HG02852 (cell line): ENCODE results near the gene PRKG1.
"Not testable (repeated sequence)": the region's sequence is repeated elsewhere in the genome, so short reads cannot be mapped to it uniquely, and the experiment has no call there.

Experiments used
- ATAC-seq: cut with Tn5 transposase; IDR thresholded peaks from one replicate; pipeline ENCODE4 v1.9.1; 2021; ENCODE audit warnings: mild to moderate bottlenecking, moderate library complexity; ENCODE audit not compliant: unreplicated experiment

Gene PRKG1

GRCh38 chr10:51716981-51717380, 642.7 kb downstream of the PRKG1 start:
- no peak for ATAC-seq

DNA sequence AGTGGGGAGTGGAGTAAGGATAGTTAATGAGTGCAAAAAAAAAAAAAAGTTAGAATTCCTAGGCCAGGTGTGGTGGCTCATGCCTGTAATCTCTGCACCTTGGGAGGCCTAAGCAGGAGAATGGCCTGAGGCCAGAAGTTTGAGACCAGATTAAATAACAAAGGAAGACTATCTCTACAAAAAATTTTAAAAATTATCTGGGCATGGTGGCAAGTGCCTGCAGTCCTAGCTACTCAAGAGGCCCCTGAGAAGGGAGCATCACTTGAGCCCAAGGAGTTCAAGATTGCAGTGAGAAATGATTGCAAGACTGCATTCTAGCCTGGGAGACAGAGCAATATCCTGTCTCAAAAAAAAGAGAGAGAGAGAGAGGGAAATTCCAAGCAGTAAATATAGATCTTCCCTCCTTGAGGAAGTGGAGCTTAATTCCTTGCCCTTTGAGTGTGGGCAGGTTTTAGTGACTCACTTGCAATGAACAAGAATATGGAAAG, 644.6 kb downstream of the PRKG1 start:
- ATAC-seq = no peak

DNA sequence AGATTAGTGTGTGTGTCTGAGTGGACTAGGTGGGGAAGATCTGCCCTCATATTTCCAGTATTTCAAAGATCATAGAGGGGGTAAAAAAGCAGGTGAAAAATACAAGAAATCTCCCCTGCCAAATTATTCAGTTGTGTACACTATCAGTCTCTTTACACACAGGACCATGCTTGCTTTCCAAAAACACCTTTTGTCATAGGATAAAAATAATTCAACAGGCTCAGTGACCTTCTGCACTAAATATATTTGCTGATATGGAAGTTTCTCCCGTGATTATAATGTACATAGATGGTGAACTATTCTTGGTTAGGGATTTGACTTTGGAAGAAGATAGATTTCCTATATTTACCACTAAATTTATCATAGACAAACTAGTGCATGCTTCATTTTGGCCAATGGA, 649.8 kb downstream of the PRKG1 start:
- ATAC-seq = no peak

DNA sequence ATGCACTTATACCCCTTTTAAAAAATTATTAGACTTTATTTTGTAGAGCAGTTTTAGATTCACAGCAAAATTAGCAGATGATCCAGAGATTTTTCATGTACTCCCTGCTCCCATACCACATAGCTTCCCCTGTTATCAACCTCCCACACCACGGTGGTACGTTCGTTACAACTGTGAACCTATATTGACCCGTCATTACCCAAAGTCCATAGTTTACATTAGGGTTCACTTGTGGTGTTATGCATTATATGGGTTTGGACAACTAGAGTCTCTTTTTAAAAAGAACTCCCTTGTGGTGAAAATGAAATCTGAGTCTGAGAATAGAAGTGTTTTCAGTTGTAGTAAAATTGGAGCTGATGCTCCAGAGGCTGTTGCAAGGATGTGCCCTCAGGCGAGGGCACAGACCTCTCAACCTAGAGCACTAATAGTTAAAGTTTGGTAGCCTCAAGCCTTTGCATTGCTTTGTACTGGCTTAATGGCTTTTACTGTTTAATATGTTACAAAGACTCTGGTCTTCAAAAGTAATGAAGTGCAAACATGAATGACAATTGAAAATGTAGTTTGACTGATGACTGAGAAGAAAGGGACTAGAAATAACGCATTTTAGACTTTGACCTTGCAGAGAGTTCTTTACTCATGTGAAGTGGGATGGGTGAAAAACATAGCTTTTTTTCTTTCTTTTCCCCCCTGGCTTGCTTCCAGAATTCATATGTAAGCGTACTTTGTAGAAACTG, 655.7 kb downstream of the PRKG1 start:
- no peak for ATAC-seq

- ATAC-seq = no peak
Measured at GRCh38 chr10:51733057-51733456, 658.8 kb downstream of the PRKG1 start.

DNA sequence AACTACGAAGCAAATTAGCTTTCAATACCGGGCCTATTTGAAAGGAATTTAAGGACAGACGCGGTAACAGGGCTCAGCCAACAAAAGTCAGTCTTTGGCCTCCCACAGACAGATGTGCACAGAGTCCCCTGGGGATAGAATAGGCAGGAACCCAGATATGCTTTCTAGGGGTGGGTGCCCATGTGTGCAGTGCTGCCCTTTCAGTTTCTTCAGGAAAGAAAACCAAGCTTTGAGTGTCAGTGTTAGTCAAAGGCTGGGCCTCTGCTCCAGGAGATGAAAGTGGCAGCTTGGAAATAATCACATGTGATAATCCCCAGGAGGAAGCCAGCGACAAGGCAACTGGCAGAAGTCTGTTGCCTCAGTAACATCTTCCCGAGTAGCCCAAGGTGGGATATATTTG, 668.9 kb downstream of the PRKG1 start:
- peak; percentile 79 for ATAC-seq

DNA sequence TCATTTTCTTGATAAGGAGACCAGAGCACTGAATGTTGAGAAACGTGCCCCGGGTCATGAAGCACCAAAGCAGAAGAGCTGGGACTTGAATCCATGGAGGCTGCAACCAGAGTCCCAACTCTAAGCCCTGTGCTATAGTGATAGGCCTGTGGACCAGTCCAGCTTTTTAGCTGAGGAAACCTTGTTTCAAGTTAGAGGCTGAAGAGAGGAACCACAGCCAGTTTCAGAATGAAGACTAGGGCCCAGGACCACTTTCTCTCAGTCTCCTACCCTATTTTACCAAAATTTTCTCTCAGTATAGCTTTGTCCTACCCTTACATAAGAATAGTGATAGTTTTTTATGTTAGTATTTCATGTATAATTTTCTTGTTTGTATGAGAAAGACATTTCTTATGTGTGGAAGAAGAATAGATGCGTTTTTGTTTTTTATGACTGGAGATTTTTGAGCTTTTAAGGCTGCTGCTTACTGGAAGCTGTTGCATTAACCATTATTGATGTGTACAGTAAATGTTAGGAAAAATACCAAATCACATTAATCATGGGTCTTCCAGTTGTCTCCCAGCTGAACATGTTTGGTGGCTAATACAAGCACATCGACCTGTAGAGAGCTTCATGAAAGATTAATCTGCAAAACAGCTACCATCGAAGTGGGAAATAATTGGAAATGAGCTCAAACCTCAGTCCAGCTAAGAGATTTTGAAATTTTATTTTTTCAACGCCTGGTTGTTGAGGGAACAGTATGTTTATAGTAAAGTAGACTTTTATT, 670.1 kb downstream of the PRKG1 start:
- ATAC-seq = peak; percentile 48

GRCh38 chr10:51745397-51745796, 671.1 kb downstream of the PRKG1 start:
- ATAC-seq = no peak

DNA sequence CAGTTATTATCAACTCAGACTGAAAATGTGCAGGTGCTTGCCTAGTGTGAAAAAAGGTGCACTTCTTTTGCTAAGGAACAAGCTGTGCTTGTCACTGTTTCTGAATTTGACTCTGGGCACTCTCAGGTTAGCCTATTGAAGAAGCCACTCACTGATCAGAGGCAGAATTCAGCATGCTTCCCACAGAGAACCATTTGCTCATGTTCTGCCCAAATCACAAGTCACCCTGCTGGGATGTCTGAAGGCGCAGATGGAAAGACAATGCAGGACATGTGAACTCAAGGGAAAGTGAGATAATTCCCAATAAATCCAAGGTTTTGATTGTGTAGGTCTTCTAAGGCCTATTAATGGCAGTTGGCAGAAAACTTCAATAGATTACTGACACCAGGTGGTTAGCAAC, 672.9 kb downstream of the PRKG1 start:
- ATAC-seq = no peak

DNA sequence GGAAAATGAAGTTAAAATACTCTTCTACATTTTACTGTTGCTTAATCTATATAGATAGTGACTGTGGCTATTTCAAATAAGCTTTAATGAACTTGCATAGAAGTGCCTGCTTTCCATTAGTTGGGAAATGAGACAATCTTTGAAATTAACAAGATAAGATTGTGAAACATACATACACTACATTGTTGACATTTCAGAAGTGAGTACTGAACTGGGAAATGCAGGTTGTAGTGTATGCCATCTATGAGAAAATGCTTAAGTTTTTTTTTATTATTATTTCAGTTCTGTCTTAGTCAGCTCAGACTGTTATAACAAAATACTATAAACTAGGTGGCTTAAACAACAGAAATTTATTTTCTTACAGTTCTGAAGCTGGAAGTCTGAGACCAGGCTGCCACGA, 674.7 kb downstream of the PRKG1 start:
- no peak for ATAC-seq

DNA sequence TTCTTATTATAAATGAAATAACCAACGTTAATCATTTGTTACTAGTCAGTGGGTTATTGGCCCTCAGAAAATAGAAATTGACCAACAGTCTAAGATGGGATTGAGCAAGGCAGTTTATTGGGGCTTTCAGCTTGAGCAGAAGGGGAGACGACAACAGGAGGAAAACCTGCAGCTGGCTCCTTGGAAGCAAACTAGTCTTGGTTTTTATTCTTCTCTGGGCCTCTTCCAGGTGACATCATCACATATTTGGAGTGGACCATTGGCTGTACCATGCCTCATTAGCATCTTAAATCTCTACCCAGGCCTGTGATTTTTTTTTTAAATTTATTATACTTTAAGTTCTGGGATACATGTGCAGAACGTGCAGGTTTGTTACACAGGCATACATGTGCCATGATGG, 684.1 kb downstream of the PRKG1 start:
- no peak for ATAC-seq

GRCh38 chr10:51758838-51759237, 684.6 kb downstream of the PRKG1 start:
- not testable (repeated sequence) for ATAC-seq

- ATAC-seq = peak; percentile 61
Measured at GRCh38 chr10:51759896-51760534, 685.7 kb downstream of the PRKG1 start.

DNA sequence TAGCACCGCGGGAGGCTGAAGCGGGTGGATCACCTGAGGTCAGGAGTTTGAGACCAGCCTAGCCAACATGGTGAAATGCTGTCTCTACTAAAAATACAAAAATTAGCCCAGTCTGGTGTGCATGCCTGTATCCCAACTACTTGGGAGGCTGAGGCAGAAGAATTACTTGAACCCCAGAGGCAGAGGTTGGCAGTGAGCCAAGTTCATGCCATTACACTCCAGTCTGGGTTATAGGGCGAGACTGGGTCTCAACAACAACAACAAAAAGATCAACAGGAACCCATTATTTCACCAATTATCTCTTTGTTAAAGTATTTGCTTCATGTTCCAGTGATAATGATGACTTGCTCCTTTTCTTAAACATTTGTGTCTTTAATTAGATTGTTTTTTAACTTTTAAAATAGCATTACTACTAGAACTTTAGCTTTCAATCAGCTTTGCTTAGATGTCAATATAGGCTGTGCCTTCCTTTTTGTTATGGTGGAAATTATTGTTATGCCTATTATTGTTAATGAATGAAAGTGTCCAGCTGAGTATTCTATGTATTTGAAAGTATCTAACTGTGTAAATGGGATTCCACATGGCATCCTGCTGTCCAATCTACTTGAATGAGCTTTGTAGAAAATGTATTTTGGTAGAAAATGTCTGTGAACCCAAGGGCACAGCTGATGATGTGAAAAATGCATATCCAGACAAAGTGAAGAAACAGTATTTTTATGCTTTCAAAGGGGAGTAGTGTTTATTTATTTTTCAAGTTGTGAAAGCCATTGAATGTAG, 686.8 kb downstream of the PRKG1 start:
- ATAC-seq = no peak

DNA sequence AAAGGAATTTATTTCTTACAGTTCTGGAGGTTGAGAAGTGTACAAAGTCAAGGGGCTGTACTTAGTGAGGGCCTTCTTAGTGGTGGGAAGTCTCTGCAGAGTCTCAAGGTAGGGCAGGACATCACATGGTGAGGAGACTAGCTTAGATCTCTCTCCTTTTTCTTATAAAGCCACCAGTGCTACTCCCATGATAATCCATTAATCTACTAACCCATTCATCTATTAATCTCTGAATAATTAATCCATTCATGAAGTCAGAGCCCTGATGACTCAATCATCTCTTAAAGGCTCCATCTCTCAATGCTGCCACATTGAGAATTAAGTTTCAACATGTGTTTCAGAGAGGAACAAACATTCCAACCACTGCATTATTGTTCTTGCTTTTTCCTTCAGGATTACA, 689.5 kb downstream of the PRKG1 start:
- ATAC-seq = no peak

DNA sequence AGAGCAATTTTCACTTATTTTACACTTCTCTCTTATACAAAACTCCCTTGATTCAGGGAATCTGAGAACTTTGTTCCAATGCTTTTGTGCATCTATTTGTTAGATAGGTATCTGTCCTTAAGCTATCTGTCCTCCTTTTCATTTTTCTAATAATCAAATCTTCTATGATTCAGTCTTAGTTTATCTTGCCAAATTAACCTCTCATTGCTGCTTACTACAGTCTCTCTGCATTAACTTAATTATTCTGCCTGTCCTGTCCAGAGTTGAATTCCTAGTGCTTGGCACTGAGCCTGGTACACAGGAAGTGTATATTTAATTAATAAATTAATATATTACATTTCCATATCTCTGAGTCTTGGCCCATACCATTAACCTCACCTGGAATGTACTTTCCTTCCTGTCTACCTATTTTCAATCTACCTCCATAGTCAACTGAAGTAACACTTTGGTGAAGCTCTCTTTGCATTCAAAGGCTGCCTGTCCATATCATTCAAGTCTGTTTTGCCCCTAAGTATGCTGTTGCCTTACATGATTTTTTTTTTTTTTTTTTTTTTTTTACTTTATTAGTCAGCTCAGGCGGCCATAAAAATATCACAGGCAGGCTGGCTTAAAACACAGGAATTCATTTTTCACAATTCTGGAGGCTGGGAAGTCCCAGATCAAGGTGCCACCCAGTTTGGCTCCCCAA, 691.1 kb downstream of the PRKG1 start:
- ATAC-seq = no peak

DNA sequence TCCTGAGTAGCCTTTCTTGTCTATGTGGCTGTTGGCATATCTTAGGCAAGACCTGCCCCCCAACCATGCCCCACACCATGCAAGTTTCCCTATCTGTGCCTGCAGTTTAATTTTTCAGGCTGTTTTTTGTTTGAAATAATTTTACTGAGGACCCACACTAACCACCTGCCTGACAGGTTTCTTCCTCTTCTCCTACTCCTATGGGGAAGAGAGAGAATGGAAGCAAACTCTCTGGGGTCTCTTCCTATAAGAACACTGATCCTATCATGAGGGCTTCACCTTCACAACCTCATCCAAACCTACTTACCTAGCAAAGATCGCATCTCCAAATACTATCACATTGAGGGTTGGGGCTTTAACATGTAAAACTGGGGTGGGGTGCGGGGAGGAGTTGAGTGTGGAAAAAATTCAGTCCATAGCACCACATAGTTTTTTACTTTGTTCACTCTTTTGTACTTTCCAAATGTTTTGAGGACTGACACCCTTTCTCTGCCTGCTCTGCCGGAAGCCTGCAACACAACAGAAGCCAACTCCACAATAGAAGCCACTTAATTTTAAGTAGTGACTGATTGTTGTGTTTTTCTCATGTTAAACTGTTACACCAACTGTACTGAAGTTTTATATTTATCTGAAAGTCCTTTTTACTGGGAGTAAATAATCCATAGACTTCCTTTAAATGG, 692.3 kb downstream of the PRKG1 start:
- ATAC-seq = no peak

DNA sequence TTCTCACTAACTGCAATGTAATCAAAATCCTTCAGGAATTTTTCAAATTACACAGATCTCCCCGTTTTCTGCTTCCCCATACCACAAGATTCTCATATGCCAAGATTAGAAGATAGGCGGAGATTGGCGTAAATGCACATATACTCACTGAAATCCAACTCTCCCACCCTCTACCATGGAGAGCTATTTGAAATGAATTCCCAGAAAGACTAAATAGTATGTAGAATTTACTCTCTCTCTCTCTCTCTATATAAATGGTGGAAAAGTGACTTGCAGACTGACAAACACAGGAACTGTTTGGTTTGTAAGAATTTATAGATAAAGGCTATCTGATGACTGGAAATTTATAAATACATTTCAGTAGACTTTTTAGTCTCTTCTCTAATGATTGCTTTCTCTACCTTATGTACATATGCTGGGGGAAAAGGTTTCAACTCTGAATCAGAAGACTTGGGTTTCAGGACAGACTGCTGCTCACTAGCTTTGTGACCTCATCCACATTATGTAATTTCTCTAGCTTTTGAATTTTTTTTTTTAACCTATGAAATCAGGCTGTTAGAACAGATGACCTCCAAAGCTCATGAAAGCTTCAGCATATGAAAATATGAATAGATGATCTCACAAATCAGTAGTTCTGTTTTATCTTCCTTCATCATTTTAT, 692.9 kb downstream of the PRKG1 start:
- no peak for ATAC-seq

GRCh38 chr10:51768886-51769465, 694.7 kb downstream of the PRKG1 start:
- no peak for ATAC-seq
